ENCODE results near the gene AK9.

DNA sequence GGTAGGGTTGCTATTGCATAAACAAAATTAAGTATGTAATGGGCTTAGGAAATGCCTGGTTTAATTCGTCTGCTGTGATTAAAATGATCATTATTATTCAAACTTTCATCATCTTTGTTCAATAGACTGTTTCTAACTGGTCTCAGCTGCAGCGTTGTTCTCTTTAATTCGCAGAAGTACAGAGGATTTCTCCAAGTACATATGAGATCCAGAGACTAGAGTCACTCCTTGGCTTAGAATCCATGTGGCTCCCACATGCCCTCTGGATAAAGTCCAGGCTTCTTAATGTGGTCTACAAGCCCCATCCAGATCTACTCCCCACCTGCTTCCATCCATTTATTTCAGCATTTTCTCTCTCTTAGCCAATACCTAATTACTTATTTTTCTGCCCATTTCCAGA, 206.9 kb downstream of the AK9 start:
- TF ChIP-seq EZH2 (IDR thresholded peaks at IDR 0.05) (no peak), POLR2AphosphoS5 (IDR thresholded peaks at IDR 0.05; ENCODE audit: borderline replicate concordance, low read depth, low read length) (no peak)

Data from SK-N-MC (cell line).